Medulla oblongata (tissue), 1 donor: Measurements from ENCODE around the gene TUBA1C.
"Not testable (repeated sequence)": the region's sequence is repeated elsewhere in the genome, so short reads cannot be mapped to it uniquely, and the experiment has no call there.

Source experiments
- DNase-seq: peaks from one replicate; pipeline ENCODE4 v3.0.0-alpha.2; 2015; ENCODE audit errors: extremely low spot score

TUBA1C gene

GRCh38 chr12:49310451-49311000, 45.6 kb downstream of the TUBA1C start:
- DNase-seq: not testable (repeated sequence)

GRCh38 chr12:49314811-49315210, 49.9 kb downstream of the TUBA1C start:
- DNase-seq: no peak

- not testable (repeated sequence) for DNase-seq
Observed at GRCh38 chr12:49317118-49317517, 52.2 kb downstream of the TUBA1C start.

GRCh38 chr12:49320411-49321103, 55.7 kb downstream of the TUBA1C start:
- not testable (repeated sequence) for DNase-seq

DNA sequence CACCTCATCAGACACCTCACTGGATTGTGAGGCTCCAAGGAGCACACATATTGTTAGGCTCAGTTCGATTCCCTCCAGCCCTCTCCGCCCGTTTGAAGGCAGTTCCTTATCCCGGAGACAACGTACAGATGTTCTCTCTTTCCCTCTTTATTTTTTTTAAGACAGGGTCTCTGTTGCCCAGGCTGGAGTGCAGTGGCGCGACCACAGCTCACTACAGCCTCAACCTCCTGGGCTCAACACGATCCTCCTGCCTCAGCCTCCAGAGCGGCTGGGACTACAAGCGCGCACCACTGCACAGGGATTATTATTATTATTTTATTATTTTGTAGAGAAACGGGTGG, 57.5 kb downstream of the TUBA1C start:
- DNase-seq: no peak

- DNase-seq: peak; percentile 100
Observed at GRCh38 chr12:49322708-49323523, 58.0 kb downstream of the TUBA1C start, which contains the start of gene TROAP. Gene TROAP, plus strand, starts transcription at chr12:49323255. Its CDS starts 354 bp downstream, at chr12:49323609.

GRCh38 chr12:49323524-49324097, 58.7 kb downstream of the TUBA1C start:
- no peak for DNase-seq
